Endodermal cell (in vitro differentiated cells): ENCODE results near the gene MRPS33. TPM values are rescaled to one million over a fixed set of nuclear protein-coding genes. Genes with fewer than 3 reads are reported as not detected.

Experiments used
- DNase-seq: peaks from one replicate; pipeline ENCODE4 v3.0.0-alpha.2; 2017
- H3K27ac ChIP-seq: 2 replicates; pipeline ENCODE4 v1.5.1; 2013; ENCODE audit warnings: mild to moderate bottlenecking, low read depth, low read length, moderate library complexity
- H3K27me3 ChIP-seq: 2 replicates; pipeline ENCODE4 v1.6.1; 2013; ENCODE audit warnings: mild to moderate bottlenecking, low read length, moderate library complexity; ENCODE audit not compliant: insufficient read depth, control insufficient read depth, poor library complexity, severe bottlenecking
- H3K36me3 ChIP-seq: 2 replicates; pipeline ENCODE4 v1.7.0; 2013; ENCODE audit warnings: mild to moderate bottlenecking, low read length, moderate library complexity; ENCODE audit not compliant: control insufficient read depth, insufficient read depth
- H3K4me1 ChIP-seq: one replicate; pipeline ENCODE4 v1.7.0; 2013; ENCODE audit warnings: low read length; ENCODE audit not compliant: control insufficient read depth, insufficient read depth
- H3K4me3 ChIP-seq: 2 replicates; pipeline ENCODE4 v1.5.1; 2013; ENCODE audit warnings: mild to moderate bottlenecking, low read length, moderate library complexity
- H3K9ac ChIP-seq: 2 replicates; pipeline ENCODE4 v1.6.1; 2013; ENCODE audit warnings: mild to moderate bottlenecking, low read length, moderate library complexity; ENCODE audit not compliant: poor library complexity, severe bottlenecking; ENCODE audit errors: extremely low read depth
- H3K9me3 ChIP-seq: 2 replicates; pipeline ENCODE4 v1.6.1; 2013; ENCODE audit warnings: mild to moderate bottlenecking, low read length, moderate library complexity; ENCODE audit not compliant: control insufficient read depth
- H3K27ac Mint-ChIP-seq: 2 replicates; pipeline ENCODE4 v1.8.0; 2020; ENCODE audit warnings: mixed read lengths
- H3K27me3 Mint-ChIP-seq: 2 replicates; pipeline ENCODE4 v1.8.0; 2021; ENCODE audit warnings: mild to moderate bottlenecking, mixed read lengths; ENCODE audit not compliant: insufficient read depth
- H3K36me3 Mint-ChIP-seq: 2 replicates; pipeline ENCODE4 v1.8.0; 2020; ENCODE audit warnings: low read depth, mixed read lengths
- H3K4me1 Mint-ChIP-seq: 2 replicates; pipeline ENCODE4 v1.8.0; 2020; ENCODE audit warnings: mixed read lengths
- H3K4me3 Mint-ChIP-seq: 2 replicates; pipeline ENCODE4 v1.8.0; 2020; ENCODE audit warnings: mild to moderate bottlenecking, moderate library complexity, mixed read lengths
- H3K9me3 Mint-ChIP-seq: 2 replicates; pipeline ENCODE4 v1.8.0; 2020; ENCODE audit warnings: mild to moderate bottlenecking, mixed read lengths
- CTCF ChIP-seq: fragments of 200-600 bp; sonication (generic); conservative IDR thresholded peaks from 2 replicates; pipeline ENCODE4 v1.5.0; 2021; ENCODE audit warnings: antibody characterized with exemption, mild to moderate bottlenecking
- WGBS, 2 experiments: methylation state at CpG; one replicate each; pipeline versions ENCODE4 v1.1.5 to v1.1.7; 2013; ENCODE audit warnings: missing lambda C conversion rate in 2 of 2, mixed read lengths in 1 of 2; ENCODE audit not compliant: insufficient coverage in 1 of 2, insufficient read length in 1 of 2; 5-methylcytosine and 5-hydroxymethylcytosine counted together
- long read RNA-seq, 4 experiments: library from polyadenylated mRNA in 2 of 4; library from RNA in 1 of 4; library from capped mRNA in 1 of 4; stranded (forward) in 3 of 4; unstranded in 1 of 4; transcript quantifications; one replicate each; pipeline ENCODE4 v2.0.0, GENCODE V29; 2020 to 2021; ENCODE audit warnings: inconsistent platforms in 1 of 4
- polyA plus RNA-seq, 2 experiments: library from polyadenylated mRNA; stranded (reverse); fragments of 50-300 nt; gene quantifications; one replicate each; pipeline ENCODE4 v1.2.3, GENCODE V29; 2013
- total RNA-seq, 2 donors: library from RNA; stranded (reverse); fragmentation: NEBNext Ultra II Directional in 1 of 2; extraction: Animal tissue kit (Norgen Biotek cat#: 25700) in 1 of 2; gene quantifications; 2 replicates in 1 of 2; 3 replicates in 1 of 2; pipeline ENCODE4 v1.2.1, GENCODE V29; 2021

Gene MRPS33
- 10 to 100 TPM; 57.0 to 60.2 TPM for total RNA-seq
- 46.2 TPM for polyA plus RNA-seq (2013, experiment 1 of 2)
- 41.6 TPM for polyA plus RNA-seq (2013, experiment 2 of 2)
- long read RNA-seq, experiment 1, full-length matches to known transcripts, result 13 of 27 reads
- long read RNA-seq, experiment 1, partial matches to known transcripts, result 14 of 27 reads
- long read RNA-seq, experiment 1, other reads (novel, unspliced or antisense), result 0 of 27 reads
- long read RNA-seq, experiment 2, full-length matches to known transcripts, result 20 of 20 reads
- long read RNA-seq, experiment 2, partial matches to known transcripts, result 0 of 20 reads
- long read RNA-seq, experiment 2, other reads (novel, unspliced or antisense), result 0 of 20 reads
- long read RNA-seq, experiment 3, full-length matches to known transcripts, result 12 of 13 reads
- long read RNA-seq, experiment 3, partial matches to known transcripts, result 0 of 13 reads
- long read RNA-seq, experiment 3, other reads (novel, unspliced or antisense), result 1 of 13 reads
- long read RNA-seq, experiment 4, full-length matches to known transcripts, result 14 of 16 reads
- long read RNA-seq, experiment 4, partial matches to known transcripts, result 0 of 16 reads
- long read RNA-seq, experiment 4, other reads (novel, unspliced or antisense), result 2 of 16 reads

GRCh38 chr7:141014524-141015395, at the start of gene MRPS33:
Gene MRPS33, minus strand, starts transcription at chr7:141014952. Its CDS starts 4,319 bp downstream, at chr7:141010633.
- Mint-ChIP-seq H3K4me3 (peak within 1 kb of the TSS; percentile 96), H3K9me3 (no peaks in the 10 kb centered on the region), H3K4me1 (peaks cover 8% of the 10 kb centered on the region), H3K27me3 (peaks cover 13% of the 10 kb centered on the region), H3K36me3 (peaks cover 6% of the 10 kb centered on the region), H3K27ac (peak within 1 kb of the TSS; percentile 99)
- WGBS, 2 experiments, result 0% methylated on average over 17 to 47 of the region's 47 CpGs
- peak; percentile 98 for DNase-seq
- H3K4me1 ChIP-seq, result no peaks in the 10 kb centered on the region
- H3K4me3 ChIP-seq, result peak within 1 kb of the TSS; percentile 84
- peaks cover 9% of the 10 kb centered on the region for H3K9me3 ChIP-seq
- peak; percentile 71 for TF ChIP-seq CTCF
- peaks cover 9% of the 10 kb centered on the region for H3K36me3 ChIP-seq
- H3K27ac ChIP-seq, result peak within 1 kb of the TSS; percentile 33
- H3K27me3 ChIP-seq, result peaks cover 14% of the 10 kb centered on the region
- H3K9ac ChIP-seq, result peak within 1 kb of the TSS; percentile 62

- TF ChIP-seq CTCF, result no peak
- no peaks in the 10 kb centered on the region for H3K36me3 Mint-ChIP-seq
- H3K27me3 Mint-ChIP-seq, result no peaks in the 10 kb centered on the region
- H3K4me1 ChIP-seq, result no peaks in the 10 kb centered on the region
- no peaks in the 10 kb centered on the region for H3K27me3 ChIP-seq
- H3K9me3 Mint-ChIP-seq, result peaks cover 8% of the 10 kb centered on the region
- no peaks in the 10 kb centered on the region for H3K4me1 Mint-ChIP-seq
- H3K36me3 ChIP-seq, result no peaks in the 10 kb centered on the region
- WGBS, 2 experiments, result 90 to 94% methylated on average over 3 of the region's 3 CpGs
- no peaks in the 10 kb centered on the region for H3K9me3 ChIP-seq
- H3K27ac Mint-ChIP-seq, result no peak overlapping the region
- H3K27ac ChIP-seq, result no peak overlapping the region
- H3K9ac ChIP-seq, result no peak overlapping the region
- no peak overlapping the region for H3K4me3 Mint-ChIP-seq
- DNase-seq, result no peak
- no peak overlapping the region for H3K4me3 ChIP-seq
Observed at GRCh38 chr7:141057788-141058187, 43.0 kb upstream of the MRPS33 start.

- WGBS, 2 experiments, result 83 to 90% methylated on average over 2 to 4 of the region's 4 CpGs
- Histone ChIP-seq H3K9ac (no peak overlapping the region), H3K4me1 (no peaks in the 10 kb centered on the region), H3K4me3 (no peak overlapping the region), H3K36me3 (no peaks in the 10 kb centered on the region), H3K27me3 (no peaks in the 10 kb centered on the region), H3K27ac (no peak overlapping the region), H3K9me3 (no peaks in the 10 kb centered on the region)
- H3K9me3 Mint-ChIP-seq, result no peaks in the 10 kb centered on the region
- no peak for DNase-seq
- no peak overlapping the region for H3K27ac Mint-ChIP-seq
- no peaks in the 10 kb centered on the region for H3K36me3 Mint-ChIP-seq
- no peak overlapping the region for H3K4me3 Mint-ChIP-seq
- H3K4me1 Mint-ChIP-seq, result no peaks in the 10 kb centered on the region
- TF ChIP-seq CTCF, result no peak
- no peaks in the 10 kb centered on the region for H3K27me3 Mint-ChIP-seq
Observed at GRCh38 chr7:141055146-141055545, 40.4 kb upstream of the MRPS33 start.
